Aorta (tissue), 5 donors: ENCODE results near the gene FAM241A. TPM values are rescaled to one million over a fixed set of nuclear protein-coding genes. Genes with fewer than 3 reads are reported as not detected.

Source experiments
- ATAC-seq: fragments of 200-7000 bp; cut with Tn5 transposase; one replicate; pipeline ENCODE4 v1.9.1; 2022; ENCODE audit warnings: moderate library complexity; ENCODE audit not compliant: low FRiP score
- DNase-seq, 2 donors: peaks; one replicate each; pipeline ENCODE4 v3.0.0-alpha.2; 2020
- H3K27ac ChIP-seq, 2 donors: one replicate each; pipeline ENCODE4 v1.5.1; 2013; ENCODE audit warnings: low read length in 2 of 2, mild to moderate bottlenecking in 2 of 2, moderate library complexity in 2 of 2, control low read depth in 1 of 2, inconsistent platforms in 1 of 2, low read depth in 1 of 2
- H3K27me3 ChIP-seq, 2 donors: one replicate each; pipeline ENCODE4 v1.6.1; 2013; ENCODE audit warnings: control low read depth in 1 of 2, low read length in 1 of 2, mild to moderate bottlenecking in 1 of 2, moderate library complexity in 1 of 2; ENCODE audit not compliant: insufficient read depth in 2 of 2, control insufficient read depth in 1 of 2
- H3K36me3 ChIP-seq, 2 donors: one replicate each; pipeline ENCODE4 v1.6.1; 2013; ENCODE audit warnings: control low read depth in 1 of 2, low read length in 1 of 2, mild to moderate bottlenecking in 1 of 2; ENCODE audit not compliant: insufficient read depth in 2 of 2, control insufficient read depth in 1 of 2
- H3K4me1 ChIP-seq, 2 donors: one replicate each; pipeline ENCODE4 v1.6.1; 2013; ENCODE audit warnings: low read length in 2 of 2, control low read depth in 1 of 2, mild to moderate bottlenecking in 1 of 2, moderate library complexity in 1 of 2; ENCODE audit not compliant: insufficient read depth in 2 of 2, control insufficient read depth in 1 of 2
- H3K4me3 ChIP-seq, 2 donors: one replicate each; pipeline ENCODE4 v1.5.1; 2013; ENCODE audit warnings: low read length in 2 of 2, control low read depth in 1 of 2, mild to moderate bottlenecking in 1 of 2
- H3K9me3 ChIP-seq: one replicate; pipeline ENCODE4 v1.6.1; 2013; ENCODE audit warnings: mild to moderate bottlenecking, low read length; ENCODE audit not compliant: control insufficient read depth
- WGBS, 2 donors: extraction: QIAGEN DNeasy Blood & Tissue Kit; methylation state at CpG; one replicate each; pipeline ENCODE4 v1.1.7; 2013; 5-methylcytosine and 5-hydroxymethylcytosine counted together
- intact Hi-C, 2 donors: fragments of 100-400 bp; cut with DNase I; formaldehyde crosslinking; loops; one replicate each; pipeline versions ENCODE4 v1.14.2 to v1.15.0; 2022
- polyA plus RNA-seq, 2 donors: library from polyadenylated mRNA; stranded (reverse); fragments of 200-250 nt; gene quantifications; one replicate each; pipeline ENCODE4 v1.2.3, GENCODE V29; 2013
- total RNA-seq, 2 donors: library from RNA; stranded (reverse); fragmentation: NEBNext Ultra II Directional; extraction: Animal tissue kit (Norgen Biotek cat#: 25700); gene quantifications; one replicate each; pipeline ENCODE4 v1.2.1, GENCODE V29; 2021
- donor health status: healthy with polysubstance abuse.
- donor health status: Bipolar disorder and iron deficiency.
- donor health status: DM: no; HTN: no; CAD: no.
- donor health status: DM: no; HTN: no; CAD: no.
- donor health status: DM: yes; HTN: yes; CAD: no.

The FAM241A gene
- total and polyA plus RNA-seq, 4 donors = 2.2 to 8.9 (median 4.9) TPM

- no peaks in the 10 kb centered on the region for H3K4me1 ChIP-seq
- H3K4me3 ChIP-seq = no peak overlapping the region
- H3K27me3 ChIP-seq = no peaks in the 10 kb centered on the region
- intact Hi-C loops = no loop called here
- WGBS, 2 donors = 84 to 86% methylated on average over 2 of the region's 2 CpGs
- H3K27ac ChIP-seq = no peak overlapping the region
- ATAC-seq (no peak), DNase-seq (no peak)
- no peaks in the 10 kb centered on the region for H3K9me3 ChIP-seq
- no peaks in the 10 kb centered on the region for H3K36me3 ChIP-seq
Observed at GRCh38 chr4:112213091-112213490, 67.8 kb downstream of the FAM241A start.

DNA sequence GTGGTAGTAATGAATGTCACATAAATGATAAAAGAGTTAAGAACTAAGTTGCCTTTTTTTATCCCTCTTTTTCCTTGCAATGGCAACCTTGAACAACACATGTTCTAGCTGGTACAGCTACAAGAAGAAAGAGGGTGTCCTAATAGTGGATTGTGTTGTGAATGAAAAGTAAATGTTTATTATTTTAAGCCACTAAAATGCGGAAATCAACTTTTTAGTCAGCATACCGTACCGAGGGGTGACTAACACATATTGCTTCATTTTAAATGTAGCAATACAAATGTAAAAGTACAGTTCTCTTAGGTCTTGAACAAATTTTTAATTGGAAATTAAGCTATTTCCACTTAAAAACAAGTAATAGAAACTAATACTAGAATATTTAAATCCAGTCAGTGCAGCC lies 68.6 kb downstream of the FAM241A start:
- Histone ChIP-seq H3K4me3 (no peak overlapping the region), H3K36me3 (no peaks in the 10 kb centered on the region), H3K27me3 (no peaks in the 10 kb centered on the region), H3K9me3 (no peaks in the 10 kb centered on the region), H3K4me1 (no peaks in the 10 kb centered on the region), H3K27ac (no peak overlapping the region)
- intact Hi-C loops = no loop called here
- 73 to 76% methylated on average over 3 of the region's 3 CpGs for WGBS, 2 donors
- ATAC-seq = no peak
- no peak for DNase-seq

GRCh38 chr4:112214390-112215264 lies 69.4 kb downstream of the FAM241A start:
- intact Hi-C loops = no loop called here
- no peaks in the 10 kb centered on the region for H3K9me3 ChIP-seq
- H3K27me3 ChIP-seq = no peaks in the 10 kb centered on the region
- H3K4me1 ChIP-seq = no peaks in the 10 kb centered on the region
- H3K4me3 ChIP-seq = no peak overlapping the region
- DNase-seq = no peak
- no peaks in the 10 kb centered on the region for H3K36me3 ChIP-seq
- no peak overlapping the region for H3K27ac ChIP-seq
- ATAC-seq = no peak

DNA sequence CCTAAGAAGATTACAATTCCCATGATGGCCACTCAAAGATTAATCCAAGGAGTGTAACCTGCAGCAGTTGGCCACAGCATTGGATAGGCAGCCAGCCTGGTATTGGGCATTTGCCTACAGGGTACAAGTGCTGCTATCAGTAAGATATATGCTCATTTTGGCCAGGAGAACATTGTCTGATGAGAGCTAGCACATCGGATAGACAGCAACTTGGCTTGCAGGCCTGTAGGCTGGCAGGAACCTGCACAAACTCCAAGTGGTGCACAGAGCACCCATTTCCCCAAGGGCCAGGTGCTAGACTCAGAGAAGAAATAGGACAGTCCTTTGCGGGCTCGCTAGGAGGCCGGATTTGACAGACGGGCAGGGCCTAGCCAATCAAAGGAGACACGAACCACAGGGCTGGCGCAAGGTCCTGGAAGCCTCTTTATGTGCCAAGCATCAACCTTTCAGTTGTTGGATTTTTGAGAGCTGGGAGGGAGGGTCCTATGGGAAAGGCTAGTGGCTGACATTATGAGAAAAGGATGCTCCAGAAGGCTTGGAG lies 74.6 kb downstream of the FAM241A start:
- WGBS, 2 donors = 88 to 92% methylated on average over 7 of the region's 7 CpGs
- Histone ChIP-seq H3K27me3 (no peaks in the 10 kb centered on the region), H3K27ac (no peak overlapping the region), H3K9me3 (no peaks in the 10 kb centered on the region), H3K36me3 (no peaks in the 10 kb centered on the region), H3K4me1 (no peaks in the 10 kb centered on the region), H3K4me3 (no peak overlapping the region)
- DNase-seq (no peak), ATAC-seq (no peak)
- intact Hi-C loops = no loop called here

DNA sequence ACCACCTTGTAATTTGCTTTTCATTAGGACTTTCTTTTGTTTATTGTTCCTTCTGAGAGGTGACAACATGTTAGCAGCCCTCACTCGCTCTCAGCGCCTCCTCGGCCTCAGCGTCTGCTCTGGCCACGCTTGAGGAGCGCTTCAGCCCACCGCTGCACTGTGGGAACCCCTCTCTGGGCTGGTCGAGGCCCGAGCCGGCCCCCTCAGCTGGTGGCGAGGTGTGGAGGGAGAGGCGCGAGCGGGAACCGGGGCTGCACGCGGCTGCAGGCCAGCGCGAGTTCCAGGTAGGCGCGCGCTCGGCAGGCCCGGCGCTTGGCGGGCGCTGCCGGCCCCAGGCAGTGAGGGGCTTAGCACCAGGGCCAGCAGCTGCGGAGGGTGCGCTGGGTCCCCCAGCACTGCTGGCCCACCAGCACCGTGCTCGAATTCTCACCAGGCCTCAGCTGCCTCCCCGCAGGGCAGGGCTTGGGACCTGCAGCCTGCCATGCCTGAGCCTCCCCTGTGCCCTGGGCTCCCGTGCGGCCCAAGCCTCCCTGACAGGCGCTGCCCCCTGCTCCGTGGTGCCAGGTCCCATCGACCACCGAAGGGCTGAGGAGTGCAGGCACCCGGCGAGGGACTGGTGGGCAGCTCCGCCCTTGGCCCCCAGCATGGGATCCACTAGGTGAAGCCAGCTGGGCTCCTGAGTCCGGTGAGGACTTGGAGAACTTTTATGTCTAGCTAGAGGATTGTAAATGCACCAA lies 77.1 kb downstream of the FAM241A start:
- no peaks in the 10 kb centered on the region for H3K9me3 ChIP-seq
- ATAC-seq = no peak
- no peaks in the 10 kb centered on the region for H3K36me3 ChIP-seq
- no peak overlapping the region for H3K4me3 ChIP-seq
- no peak for DNase-seq
- no peak overlapping the region for H3K27ac ChIP-seq
- intact Hi-C loops = no loop called here
- 95 to 96% methylated on average over 43 of the region's 43 CpGs for WGBS, 2 donors
- no peaks in the 10 kb centered on the region for H3K4me1 ChIP-seq
- H3K27me3 ChIP-seq = no peaks in the 10 kb centered on the region

DNA sequence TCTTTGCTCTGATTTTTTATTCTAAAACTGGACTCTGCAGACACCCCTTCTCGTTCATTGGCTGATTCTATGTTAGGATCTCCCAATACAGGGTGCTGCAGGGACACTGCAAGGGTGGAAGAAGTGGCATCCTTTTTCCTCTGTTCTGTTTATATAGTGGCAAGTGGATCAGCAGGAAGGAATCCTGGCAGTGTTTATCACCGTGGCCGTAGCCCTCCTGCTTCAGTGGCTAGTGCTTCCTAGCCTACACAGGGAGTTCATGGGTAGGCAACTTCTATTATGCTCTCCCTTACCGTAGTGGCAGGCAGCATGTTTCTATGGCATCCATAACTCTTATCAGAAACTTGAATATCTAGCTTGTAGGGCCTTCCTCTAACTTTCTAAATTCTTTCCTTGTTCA lies 79.9 kb downstream of the FAM241A start:
- Histone ChIP-seq H3K4me3 (no peak overlapping the region), H3K9me3 (no peaks in the 10 kb centered on the region), H3K36me3 (no peaks in the 10 kb centered on the region), H3K27ac (no peak overlapping the region), H3K27me3 (no peaks in the 10 kb centered on the region), H3K4me1 (no peaks in the 10 kb centered on the region)
- intact Hi-C loops = no loop called here
- no peak for DNase-seq
- 57 to 60% methylated on average over 4 of the region's 4 CpGs for WGBS, 2 donors
- no peak for ATAC-seq

DNA sequence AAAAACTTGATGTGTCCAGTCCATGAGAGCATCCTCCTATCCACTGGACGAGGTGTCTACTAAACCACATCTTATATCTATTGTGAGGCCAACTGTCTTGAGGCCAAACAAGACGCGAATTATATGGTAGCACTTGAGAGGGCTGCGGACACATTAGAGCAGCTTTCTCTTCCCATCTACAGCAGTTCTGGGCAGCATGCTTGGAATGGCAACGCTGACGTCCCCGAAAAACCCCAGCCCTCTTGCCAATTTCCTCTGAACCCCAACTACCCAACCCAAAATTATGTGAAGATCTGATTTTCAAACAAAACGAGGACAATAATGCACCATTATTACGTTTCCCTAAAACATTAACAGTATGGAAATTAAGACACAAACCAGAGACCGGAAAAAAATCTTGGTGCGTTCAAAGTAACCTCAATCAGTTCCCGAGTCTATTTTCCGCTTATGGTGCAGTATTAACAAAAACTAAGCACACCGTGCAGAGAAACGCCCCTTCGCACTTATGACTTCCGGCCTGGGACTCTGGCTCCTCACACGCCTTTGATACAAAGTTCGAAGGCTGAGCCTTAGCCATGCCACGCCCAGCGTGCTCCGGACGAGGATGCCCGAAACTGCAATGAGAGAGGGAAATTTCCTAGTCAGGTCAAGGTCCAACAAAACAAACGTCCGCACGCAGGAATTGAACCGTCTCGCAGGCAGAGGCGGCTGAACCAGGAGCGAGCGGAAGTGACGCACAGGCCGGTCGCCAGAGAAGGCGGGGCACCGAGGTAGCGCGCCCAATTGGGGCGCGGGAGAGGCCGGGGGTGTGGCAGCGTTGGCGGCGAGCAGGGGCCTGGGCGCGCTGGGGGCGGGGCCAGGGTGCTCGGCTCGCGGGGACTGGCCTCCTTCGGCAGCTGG lies 85.9 kb downstream of the FAM241A start:
- DNase-seq = peak; percentile 99
- intact Hi-C loops = loop anchor here (2.0 to 5.0 kb wide), 2 partner anchors 56 to 84 kb away; partner anchors contain the start of gene TIFA (in 1 of the 2)
- WGBS, 2 donors = 1% methylated on average over 52 of the region's 52 CpGs

More for the DNA sequence above, 85.9 kb downstream of the FAM241A start:
- H3K36me3 ChIP-seq = no peaks in the 10 kb centered on the region
- H3K27ac ChIP-seq = peak overlapping the region in 1 of 2 donors; percentile 96
- no peaks in the 10 kb centered on the region for H3K9me3 ChIP-seq
- H3K27me3 ChIP-seq = no peaks in the 10 kb centered on the region
- no peaks in the 10 kb centered on the region for H3K4me1 ChIP-seq
- ATAC-seq = peak; percentile 99
- peak overlapping the region; percentile 89 to 95 for H3K4me3 ChIP-seq
